Fibroblast of skin of right quadriceps (primary cell): ENCODE data around the gene USP17L20.
"Not testable (repeated sequence)": the region's sequence is repeated elsewhere in the genome, so short reads cannot be mapped to it uniquely, and the experiment has no call there.

Experiments used
- DNase-seq: peaks from one replicate; pipeline ENCODE4 v3.0.0-alpha.2; 2013

The USP17L20 gene, protein sequence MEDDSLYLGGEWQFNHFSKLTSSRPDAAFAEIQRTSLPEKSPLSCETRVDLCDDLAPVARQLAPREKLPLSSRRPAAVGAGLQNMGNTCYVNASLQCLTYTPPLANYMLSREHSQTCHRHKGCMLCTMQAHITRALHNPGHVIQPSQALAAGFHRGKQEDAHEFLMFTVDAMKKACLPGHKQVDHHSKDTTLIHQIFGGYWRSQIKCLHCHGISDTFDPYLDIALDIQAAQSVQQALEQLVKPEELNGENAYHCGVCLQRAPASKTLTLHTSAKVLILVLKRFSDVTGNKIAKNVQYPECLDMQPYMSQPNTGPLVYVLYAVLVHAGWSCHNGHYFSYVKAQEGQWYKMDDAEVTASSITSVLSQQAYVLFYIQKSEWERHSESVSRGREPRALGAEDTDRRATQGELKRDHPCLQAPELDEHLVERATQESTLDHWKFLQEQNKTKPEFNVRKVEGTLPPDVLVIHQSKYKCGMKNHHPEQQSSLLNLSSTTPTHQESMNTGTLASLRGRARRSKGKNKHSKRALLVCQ

DNA sequence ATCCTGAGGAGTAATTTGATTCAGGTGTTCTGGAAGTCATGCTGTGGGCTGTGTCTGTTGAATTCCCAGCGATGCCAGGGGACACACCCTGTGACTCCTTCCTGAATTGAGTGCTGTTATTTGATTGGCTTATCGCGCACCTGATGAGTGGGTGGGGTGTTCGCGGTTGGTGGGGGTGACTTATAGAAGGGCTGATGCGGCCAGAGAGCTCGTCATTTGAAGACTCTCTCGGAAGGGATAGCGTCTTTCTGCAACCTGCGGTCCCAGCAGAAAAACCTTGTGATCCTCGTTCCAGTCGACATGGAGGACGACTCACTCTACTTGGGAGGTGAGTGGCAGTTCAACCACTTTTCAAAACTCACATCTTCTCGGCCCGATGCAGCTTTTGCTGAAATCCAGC lies at the start of gene USP17L20:
TSS of gene USP17L20 (plus strand) at position 301 of the 400 bp plus-strand sequence. CDS start at position 301, 0 bp downstream.
- DNase-seq, result not testable (repeated sequence)

DNA sequence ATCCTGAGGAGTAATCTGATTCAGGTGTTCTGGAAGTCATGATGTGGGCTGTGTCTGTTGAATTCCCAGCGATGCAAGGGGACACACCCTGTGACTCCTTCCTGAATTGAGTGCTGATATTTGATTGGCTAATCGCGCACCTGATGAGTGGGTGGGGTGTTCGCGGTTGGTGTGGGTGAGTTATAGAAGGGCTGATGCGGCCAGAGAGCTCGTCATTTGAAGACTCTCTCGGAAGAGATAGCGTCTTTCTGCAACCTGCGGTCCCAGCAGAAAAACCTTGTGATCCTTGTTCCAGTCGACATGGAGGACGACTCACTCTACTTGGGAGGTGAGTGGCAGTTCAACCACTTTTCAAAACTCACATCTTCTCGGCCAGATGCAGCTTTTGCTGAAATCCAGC lies 47.6 kb upstream of the USP17L20 start, which contains the start of gene USP17L10:
TSS of gene USP17L10 (plus strand) at position 301 of the 400 bp plus-strand sequence. CDS start at position 301, 0 bp downstream.
- DNase-seq, result not testable (repeated sequence)

DNA sequence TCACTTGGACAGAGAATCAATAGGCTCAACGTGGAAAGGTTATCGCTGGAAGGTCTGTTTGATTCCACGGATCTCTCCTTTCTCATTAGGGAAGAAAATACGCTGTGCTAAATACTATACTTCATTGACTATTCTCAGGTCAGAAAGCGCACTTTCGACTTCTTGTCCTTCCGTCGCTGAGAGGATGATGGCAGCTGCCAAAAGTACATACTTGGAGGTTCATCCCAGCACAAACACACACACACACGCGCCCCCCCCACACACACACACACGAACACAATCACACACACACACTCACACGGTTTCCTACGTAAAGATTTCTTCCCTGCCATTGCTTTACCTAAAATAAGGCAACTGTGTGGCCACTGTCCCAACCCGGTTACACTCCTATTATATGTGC lies 43.2 kb upstream of the USP17L20 start:
- DNase-seq, result not testable (repeated sequence)

DNA sequence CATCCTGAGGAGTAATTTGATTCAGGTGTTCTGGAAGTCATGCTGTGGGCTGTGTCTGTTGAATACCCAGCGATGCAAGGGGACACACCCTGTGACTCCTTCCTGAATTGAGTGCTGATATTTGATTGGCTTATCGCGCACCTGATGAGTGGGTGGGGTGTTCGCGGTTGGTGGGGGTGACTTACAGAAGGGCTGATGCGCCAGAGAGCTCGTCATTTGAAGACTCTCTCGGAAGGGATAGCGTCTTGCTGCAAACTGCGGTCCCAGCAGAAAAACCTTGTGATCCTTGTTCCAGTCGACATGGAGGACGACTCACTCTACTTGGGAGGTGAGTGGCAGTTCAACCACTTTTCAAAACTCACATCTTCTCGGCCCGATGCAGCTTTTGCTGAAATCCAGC lies 42.8 kb upstream of the USP17L20 start, which contains the start of gene USP17L11:
TSS of gene USP17L11 (plus strand) at position 301 of the 400 bp plus-strand sequence. CDS start at position 301, 0 bp downstream.
- DNase-seq, result not testable (repeated sequence)

DNA sequence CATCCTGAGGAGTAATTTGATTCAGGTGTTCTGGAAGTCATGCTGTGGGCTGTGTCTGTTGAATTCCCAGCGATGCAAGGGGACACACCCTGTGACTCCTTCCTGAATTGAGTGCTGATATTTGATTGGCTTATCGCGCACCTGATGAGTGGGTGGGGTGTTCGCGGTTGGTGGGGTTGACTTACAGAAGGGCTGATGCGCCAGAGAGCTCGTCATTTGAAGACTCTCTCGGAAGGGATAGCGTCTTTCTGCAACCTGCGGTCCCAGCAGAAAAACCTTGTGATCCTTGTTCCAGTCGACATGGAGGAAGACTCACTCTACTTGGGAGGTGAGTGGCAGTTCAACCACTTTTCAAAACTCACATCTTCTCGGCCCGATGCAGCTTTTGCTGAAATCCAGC lies 38.1 kb upstream of the USP17L20 start, which contains the start of gene USP17L12:
TSS of gene USP17L12 (plus strand) at position 301 of the 400 bp plus-strand sequence. CDS start at position 301, 0 bp downstream.
- not testable (repeated sequence) for DNase-seq

DNA sequence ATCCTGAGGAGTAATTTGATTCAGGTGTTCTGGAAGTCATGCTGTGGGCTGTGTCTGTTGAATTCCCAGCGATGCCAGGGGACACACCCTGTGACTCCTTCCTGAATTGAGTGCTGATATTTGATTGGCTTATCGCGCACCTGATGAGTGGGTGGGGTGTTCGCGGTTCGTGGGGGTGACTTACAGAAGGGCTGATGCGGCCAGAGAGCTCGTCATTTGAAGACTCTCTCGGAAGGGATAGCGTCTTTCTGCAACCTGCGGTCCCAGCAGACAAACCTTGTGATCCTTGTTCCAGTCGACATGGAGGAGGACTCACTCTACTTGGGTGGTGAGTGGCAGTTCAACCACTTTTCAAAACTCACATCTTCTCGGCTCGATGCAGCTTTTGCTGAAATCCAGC lies 33.3 kb upstream of the USP17L20 start, which contains the start of gene USP17L13:
TSS of gene USP17L13 (plus strand) at position 301 of the 400 bp plus-strand sequence. CDS start at position 301, 0 bp downstream.
- not testable (repeated sequence) for DNase-seq

DNA sequence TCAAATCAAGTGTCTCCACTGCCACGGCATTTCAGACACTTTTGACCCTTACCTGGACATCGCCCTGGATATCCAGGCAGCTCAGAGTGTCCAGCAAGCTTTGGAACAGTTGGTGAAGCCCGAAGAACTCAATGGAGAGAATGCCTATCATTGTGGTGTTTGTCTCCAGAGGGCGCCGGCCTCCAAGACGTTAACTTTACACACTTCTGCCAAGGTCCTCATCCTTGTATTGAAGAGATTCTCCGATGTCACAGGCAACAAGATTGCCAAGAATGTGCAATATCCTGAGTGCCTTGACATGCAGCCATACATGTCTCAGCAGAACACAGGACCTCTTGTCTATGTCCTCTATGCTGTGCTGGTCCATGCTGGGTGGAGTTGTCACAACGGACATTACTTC lies 27.7 kb upstream of the USP17L20 start:
- not testable (repeated sequence) for DNase-seq

DNA sequence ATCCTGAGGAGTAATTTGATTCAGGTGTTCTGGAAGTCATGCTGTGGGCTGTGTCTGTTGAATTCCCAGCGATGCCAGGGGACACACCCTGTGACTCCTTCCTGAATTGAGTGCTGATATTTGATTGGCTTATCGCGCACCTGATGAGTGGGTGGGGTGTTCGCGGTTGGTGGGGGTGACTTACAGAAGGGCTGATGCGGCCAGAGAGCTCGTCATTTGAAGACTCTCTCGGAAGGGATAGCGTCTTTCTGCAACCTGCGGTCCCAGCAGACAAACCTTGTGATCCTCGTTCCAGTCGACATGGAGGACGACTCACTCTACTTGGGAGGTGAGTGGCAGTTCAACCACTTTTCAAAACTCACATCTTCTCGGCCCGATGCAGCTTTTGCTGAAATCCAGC lies 23.8 kb upstream of the USP17L20 start, which contains the start of gene USP17L15:
TSS of gene USP17L15 (plus strand) at position 301 of the 400 bp plus-strand sequence. CDS start at position 301, 0 bp downstream.
- DNase-seq, result not testable (repeated sequence)

DNA sequence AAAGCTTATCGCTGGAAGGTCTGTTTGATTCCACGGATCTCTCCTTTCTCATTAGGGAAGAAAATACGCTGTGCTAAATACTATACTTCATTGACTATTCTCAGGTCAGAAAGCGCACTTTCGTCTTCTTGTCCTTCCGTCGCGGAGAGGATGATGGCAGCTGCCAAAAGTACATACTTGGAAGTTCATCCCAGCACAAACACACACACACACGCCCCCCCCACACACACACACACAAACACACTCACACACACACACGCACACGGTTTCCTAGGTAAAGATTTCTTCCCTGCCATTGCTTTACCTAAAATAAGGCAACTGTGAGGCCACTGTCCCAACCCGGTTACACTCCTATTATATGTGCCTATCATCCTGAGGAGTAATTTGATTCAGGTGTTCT lies 19.5 kb upstream of the USP17L20 start:
- peak; percentile 0 for DNase-seq

DNA sequence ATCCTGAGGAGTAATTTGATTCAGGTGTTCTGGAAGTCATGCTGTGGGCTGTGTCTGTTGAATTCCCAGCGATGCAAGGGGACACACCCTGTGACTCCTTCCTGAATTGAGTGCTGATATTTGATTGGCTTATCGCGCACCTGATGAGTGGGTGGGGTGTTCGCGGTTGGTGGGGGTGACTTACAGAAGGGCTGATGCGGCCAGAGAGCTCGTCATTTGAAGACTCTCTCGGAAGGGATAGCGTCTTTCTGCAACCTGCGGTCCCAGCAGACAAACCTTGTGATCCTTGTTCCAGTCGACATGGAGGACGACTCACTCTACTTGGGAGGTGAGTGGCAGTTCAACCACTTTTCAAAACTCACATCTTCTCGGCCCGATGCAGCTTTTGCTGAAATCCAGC lies 14.3 kb upstream of the USP17L20 start, which contains the start of gene USP17L17:
TSS of gene USP17L17 (plus strand) at position 301 of the 400 bp plus-strand sequence. CDS start at position 301, 0 bp downstream.
- DNase-seq, result not testable (repeated sequence)

DNA sequence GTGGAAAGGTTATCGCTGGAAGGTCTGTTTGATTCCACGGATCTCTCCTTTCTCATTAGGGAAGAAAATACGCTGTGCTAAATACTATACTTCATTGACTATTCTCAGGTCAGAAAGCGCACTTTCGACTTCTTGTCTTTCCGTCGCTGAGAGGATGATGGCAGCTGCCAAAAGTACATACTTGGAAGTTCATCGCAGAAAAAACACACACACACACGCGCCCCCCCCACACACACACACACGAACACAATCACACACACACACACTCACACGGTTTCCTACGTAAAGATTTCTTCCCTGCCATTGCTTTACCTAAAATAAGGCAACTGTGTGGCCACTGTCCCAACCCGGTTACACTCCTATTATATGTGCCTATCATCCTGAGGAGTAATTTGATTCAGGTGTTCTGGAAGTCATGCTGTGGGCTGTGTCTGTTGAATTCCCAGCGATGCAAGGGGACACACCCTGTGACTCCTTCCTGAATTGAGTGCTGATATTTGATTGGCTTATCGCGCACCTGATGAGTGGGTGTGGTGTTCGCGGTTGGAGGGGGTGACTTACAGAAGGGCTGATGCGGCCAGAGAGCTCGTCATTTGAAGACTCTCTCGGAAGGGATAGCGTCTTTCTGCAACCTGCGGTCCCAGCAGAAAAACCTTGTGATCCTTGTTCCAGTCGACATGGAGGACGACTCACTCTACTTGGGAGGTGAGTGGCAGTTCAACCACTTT lies 9.8 kb upstream of the USP17L20 start, which contains the start of gene USP17L18:
TSS of gene USP17L18 (plus strand) at position 678 of the 728 bp plus-strand sequence. CDS start at position 678, 0 bp downstream.
- DNase-seq, result peak; percentile 0

DNA sequence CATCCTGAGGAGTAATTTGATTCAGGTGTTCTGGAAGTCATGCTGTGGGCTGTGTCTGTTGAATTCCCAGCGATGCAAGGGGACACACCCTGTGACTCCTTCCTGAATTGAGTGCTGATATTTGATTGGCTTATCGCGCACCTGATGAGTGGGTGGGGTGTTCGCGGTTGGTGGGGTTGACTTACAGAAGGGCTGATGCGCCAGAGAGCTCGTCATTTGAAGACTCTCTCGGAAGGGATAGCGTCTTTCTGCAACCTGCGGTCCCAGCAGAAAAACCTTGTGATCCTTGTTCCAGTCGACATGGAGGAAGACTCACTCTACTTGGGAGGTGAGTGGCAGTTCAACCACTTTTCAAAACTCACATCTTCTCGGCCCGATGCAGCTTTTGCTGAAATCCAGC lies 4.8 kb upstream of the USP17L20 start, which contains the start of gene USP17L19:
TSS of gene USP17L19 (plus strand) at position 301 of the 400 bp plus-strand sequence. CDS start at position 301, 0 bp downstream.
- DNase-seq, result not testable (repeated sequence)

DNA sequence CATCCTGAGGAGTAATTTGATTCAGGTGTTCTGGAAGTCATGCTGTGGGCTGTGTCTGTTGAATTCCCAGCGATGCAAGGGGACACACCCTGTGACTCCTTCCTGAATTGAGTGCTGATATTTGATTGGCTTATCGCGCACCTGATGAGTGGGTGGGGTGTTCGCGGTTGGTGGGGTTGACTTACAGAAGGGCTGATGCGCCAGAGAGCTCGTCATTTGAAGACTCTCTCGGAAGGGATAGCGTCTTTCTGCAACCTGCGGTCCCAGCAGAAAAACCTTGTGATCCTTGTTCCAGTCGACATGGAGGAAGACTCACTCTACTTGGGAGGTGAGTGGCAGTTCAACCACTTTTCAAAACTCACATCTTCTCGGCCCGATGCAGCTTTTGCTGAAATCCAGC lies 4.6 kb downstream of the USP17L20 start, which contains the start of gene USP17L21:
TSS of gene USP17L21 (plus strand) at position 301 of the 400 bp plus-strand sequence. CDS start at position 301, 0 bp downstream.
- DNase-seq, result not testable (repeated sequence)

DNA sequence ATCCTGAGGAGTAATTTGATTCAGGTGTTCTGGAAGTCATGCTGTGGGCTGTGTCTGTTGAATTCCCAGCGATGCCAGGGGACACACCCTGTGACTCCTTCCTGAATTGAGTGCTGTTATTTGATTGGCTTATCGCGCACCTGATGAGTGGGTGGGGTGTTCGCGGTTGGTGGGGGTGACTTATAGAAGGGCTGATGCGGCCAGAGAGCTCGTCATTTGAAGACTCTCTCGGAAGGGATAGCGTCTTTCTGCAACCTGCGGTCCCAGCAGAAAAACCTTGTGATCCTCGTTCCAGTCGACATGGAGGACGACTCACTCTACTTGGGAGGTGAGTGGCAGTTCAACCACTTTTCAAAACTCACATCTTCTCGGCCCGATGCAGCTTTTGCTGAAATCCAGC lies 9.4 kb downstream of the USP17L20 start, which contains the start of gene USP17L22:
TSS of gene USP17L22 (plus strand) at position 301 of the 400 bp plus-strand sequence. CDS start at position 301, 0 bp downstream.
- DNase-seq, result not testable (repeated sequence)

DNA sequence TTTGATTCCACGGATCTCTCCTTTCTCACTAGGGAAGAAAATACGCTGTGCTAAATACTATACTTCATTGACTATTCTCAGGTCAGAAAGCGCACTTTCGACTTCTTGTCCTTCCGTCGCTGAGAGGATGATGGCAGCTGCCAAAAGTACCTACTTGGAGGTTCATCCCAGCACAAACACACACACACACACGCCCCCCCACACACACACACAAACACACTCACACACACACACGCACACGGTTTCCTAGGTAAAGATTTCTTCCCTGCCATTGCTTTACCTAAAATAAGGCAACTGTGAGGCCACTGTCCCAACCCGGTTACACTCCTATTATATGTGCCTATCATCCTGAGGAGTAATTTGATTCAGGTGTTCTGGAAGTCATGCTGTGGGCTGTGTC lies 13.8 kb downstream of the USP17L20 start:
- DNase-seq, result not testable (repeated sequence)
